NCI-H510A (cell line): ENCODE results near the gene TRRAP.
"Not testable (repeated sequence)": the region's sequence is repeated elsewhere in the genome, so short reads cannot be mapped to it uniquely, and the experiment has no call there.

ENCODE experiments used
- DNase-seq: peaks from one replicate; lab custom pipeline; 2025; lab: John Stamatoyannopoulos, UW

Gene TRRAP

GRCh38 chr7:98866765-98867164 lies 11.6 kb upstream of the TRRAP start:
- DNase-seq, result no peak

- no peak for DNase-seq
Measured at GRCh38 chr7:98868450-98868849, 9.9 kb upstream of the TRRAP start.

DNA sequence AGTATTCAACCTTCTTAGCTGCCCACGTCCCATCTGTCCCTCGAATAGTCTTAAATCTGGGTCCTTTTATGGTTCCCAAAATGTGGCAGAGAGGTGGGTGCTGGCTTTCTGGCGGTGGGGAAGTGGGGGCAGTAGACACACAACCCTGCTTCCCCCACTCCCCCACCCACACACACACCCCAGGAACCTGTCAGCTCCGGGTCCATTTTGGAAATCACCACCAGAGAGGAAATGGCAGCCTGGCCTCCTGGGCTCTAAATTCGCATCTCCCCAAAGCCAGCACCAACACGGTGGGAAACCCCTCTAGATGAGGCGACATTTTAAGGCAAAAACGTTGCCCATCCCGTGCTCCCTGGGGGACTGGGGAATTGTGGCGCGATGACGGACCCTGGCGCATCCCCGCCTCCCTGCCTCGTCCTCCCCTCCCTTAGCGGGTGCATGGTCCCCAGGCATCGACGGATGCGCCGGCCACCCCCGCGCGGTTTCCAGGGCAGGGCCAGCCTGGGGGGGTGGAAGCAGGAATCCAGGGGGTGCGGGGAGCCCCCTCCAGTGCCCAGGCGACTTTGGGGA lies 9.2 kb upstream of the TRRAP start:
- DNase-seq, result no peak

GRCh38 chr7:98869597-98870120 lies 8.7 kb upstream of the TRRAP start, which contains the start of gene TMEM130:
TSS of gene TMEM130 (minus strand) at chr7:98870014. CDS start at chr7:98869861, 153 bp downstream.
- no peak for DNase-seq

DNA sequence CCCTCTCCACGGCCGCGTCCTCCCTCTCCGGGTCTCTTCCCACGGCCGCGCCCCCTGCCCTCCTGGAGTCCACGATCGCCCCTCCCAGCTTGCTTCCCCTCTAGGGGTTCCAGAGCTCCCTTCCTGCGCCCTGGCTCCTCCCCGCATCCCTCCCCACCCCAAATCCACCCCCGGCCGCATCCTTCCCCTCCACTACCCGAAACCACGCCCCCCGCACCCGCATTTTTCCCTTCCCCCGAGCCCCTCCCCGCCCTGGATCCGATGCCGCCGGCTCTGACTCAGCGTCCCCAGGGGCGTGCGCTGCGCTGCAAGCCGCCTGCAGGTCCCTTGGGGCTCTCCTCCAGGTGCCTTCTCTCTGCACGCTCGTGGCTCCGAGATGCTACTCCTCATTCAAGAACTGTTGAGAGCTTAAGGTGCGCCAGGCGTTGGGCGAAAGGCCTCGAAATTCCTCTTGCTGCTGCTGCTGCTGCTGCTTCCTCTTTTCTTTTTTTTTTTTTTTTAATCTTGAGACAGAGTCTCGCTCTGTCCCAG lies 8.1 kb upstream of the TRRAP start:
- no peak for DNase-seq

DNA sequence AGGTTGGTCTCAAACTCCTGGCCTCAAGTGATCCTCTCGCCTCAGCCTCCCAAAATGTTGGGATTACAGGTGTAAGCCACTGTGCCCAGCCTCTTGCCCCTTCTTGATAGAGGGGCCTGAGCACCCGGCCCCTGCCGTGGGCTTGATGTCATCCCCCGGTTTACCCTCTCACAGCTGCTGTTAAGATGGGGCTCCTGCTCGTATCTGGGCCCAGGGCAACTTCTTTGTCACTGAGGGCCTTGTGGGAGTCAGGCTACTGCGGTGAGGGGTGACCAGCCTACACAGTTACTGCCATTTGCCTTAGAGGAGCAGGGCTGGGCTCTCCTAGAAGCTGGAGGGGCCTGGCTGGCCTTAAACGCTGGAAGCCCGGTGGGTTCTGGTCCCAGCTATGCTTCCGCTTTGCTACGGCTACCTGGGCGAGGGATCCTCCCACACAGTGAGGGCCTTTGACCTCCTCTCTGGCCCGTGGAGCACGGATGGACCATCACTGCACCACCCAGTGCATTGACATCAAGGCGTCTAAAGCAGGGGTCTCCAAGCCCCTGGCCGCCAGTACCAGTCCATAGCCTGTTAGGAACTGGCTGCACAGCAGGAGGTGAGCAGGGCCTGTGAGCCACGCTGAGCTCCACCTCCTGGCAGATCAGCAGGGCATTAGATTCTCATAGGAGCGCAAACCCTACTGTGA lies 7.4 kb upstream of the TRRAP start:
- DNase-seq, result no peak

DNA sequence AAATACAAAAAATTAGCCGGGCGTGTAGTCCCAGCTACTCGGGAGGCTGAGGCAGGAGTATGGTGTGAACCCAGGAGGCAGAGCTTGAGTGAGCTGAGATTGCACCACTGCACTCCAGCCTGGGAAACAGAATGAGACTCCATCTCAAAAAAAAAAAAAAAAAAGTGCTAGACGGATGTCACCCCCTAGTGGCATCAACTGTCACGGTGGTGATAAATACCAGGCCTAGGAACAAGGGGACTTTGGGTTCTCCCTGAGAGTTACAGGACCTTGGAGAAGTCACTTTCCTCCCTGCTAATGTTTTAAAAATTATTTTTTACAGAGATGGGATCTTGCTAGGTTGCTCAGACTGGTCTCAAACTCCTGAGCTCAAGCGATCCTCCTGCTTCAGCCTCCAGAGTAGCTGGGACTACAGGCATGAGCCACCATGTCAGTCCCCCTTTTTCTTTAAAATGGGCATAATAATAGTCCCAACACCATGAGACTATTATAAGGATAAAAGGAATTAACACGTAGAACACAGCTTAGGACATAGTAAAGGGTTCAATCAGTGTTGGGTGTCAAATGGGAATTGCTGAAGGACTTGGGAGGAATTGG lies 5.9 kb upstream of the TRRAP start:
- DNase-seq, result no peak

DNA sequence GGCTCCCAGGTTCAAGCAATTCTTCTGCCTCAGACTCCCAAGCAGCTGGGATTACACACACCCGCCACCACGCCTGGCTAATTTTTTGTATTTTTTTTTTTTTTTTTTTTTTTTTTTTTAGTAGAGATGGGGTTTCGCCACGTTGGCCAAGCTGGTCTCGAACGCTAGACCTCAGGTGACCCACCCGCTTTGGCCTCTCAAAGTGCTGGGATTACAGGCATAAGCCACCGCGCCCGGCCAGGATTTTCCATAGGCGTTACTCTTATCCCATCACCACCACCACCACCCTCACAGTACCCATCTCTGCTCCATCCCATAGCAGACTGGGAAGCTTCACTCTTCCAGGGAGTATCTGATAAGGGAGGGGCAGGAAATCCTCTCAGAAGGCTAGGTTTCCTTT lies 4.7 kb upstream of the TRRAP start:
- not testable (repeated sequence) for DNase-seq

DNA sequence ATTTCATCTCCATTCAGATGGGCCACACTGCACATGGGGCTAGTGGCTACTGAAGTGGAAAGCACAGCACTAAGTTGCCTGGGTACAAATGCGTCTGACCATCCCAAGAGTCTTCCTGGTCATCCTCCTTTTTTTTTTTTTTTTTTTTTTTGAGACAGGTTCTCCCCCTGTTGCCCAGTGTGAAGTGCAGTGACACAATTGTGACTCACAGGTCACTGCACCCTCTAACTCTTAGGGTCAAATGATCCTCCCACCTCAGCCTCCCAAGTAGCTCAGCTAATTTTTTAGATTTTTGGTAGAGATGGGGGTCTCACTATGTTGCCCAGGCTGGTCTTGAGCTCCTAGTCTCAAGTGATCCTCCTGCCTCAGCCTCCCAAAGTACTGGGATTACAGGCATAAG lies 3.4 kb upstream of the TRRAP start:
- DNase-seq, result no peak

DNA sequence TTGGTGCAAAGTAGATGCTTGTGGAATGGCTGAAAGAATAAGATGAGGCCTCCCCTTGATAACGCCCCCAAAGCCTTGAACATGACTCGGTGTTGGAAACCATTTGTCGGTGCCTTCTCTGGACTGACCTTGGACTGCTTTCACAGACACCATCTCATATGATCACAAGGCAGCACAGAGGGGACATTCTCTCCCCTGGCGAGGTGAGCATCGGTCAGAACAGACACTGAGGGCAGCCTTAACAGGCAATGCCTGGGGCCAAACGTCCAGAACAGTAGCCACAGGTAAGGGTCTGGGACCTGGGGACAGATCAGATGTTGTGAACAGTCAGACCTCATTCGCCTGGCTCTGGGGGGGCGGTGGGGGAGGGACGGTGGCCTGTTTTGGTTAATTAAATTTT lies 2.8 kb upstream of the TRRAP start:
- DNase-seq, result no peak

DNA sequence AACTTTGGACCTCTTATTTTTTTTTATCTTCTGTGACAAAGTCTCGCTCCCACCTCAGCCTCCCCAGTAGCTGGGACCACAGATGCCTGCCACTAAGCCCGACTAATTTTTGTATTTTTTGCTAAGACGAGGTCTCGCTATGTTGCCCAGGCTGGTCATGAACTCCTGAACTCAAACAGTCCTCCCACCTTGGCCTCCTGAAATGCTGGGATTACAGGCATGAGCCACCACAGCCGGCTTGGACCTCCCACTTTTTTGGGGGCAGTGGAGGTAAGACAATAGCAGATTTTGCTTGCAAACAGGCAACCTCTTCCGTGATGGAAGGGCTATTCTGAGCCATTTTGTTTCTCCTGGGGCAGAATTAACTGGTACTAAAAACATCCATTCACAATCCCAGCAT lies 1.2 kb upstream of the TRRAP start:
- DNase-seq, result no peak

- DNase-seq, result no peak
Measured at GRCh38 chr7:98877692-98878364, 504 bp upstream of the TRRAP start.

GRCh38 chr7:98879198-98879978 lies 1.1 kb downstream of the TRRAP start:
- DNase-seq, result peak; percentile 24

- DNase-seq, result no peak
Measured at GRCh38 chr7:98879979-98880315, 1.6 kb downstream of the TRRAP start.

GRCh38 chr7:98880485-98880884 lies 2.2 kb downstream of the TRRAP start:
- DNase-seq, result no peak

- DNase-seq, result no peak
Measured at GRCh38 chr7:98881561-98882315, 3.4 kb downstream of the TRRAP start.

- DNase-seq, result no peak
Measured at GRCh38 chr7:98884416-98884815, 6.1 kb downstream of the TRRAP start.

- no peak for DNase-seq
Measured at GRCh38 chr7:98887038-98887437, 8.7 kb downstream of the TRRAP start.

- DNase-seq, result no peak
Measured at GRCh38 chr7:98892609-98893008, 14.3 kb downstream of the TRRAP start.

- no peak for DNase-seq
Measured at GRCh38 chr7:98899816-98900215, 21.5 kb downstream of the TRRAP start.

DNA sequence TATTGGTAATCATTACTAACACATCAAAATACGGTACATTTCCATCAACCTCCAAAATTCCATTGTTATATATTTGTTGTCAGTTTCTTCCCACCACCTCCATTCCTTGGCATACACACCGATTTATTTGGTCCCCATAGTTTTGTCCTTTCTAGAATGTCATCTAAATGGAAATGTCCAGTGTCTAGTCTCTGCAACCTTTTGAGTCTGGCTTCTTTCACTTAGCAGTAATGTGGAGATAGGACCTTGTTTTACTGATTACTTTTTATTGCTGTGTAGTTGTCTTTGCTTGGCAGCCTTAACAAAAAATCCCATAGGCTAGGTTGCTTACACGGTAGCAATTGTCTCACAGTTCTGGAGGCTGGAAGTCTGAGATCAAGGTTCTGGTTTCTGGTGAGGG lies 22.5 kb downstream of the TRRAP start:
- no peak for DNase-seq
